ENCODE results near the gene RNPS1. TPM values are rescaled to one million over a fixed set of nuclear protein-coding genes. Genes with fewer than 3 reads are reported as not detected.

The RNPS1 gene
- polyA plus RNA-seq, 1 experiment = 95.3 TPM

- no peaks in the 10 kb centered on the region; the same call in 1 of the 2 replicates for H3K9me3 ChIP-seq (ENCODE audit: control insufficient read depth, insufficient read depth, low read length)
- no peak overlapping the region for H3K4me3 ChIP-seq (ENCODE audit: low read depth, low read length)
- H3K27me3 ChIP-seq (ENCODE audit: control insufficient read depth, insufficient read depth, low read length) = peaks cover 13% of the 10 kb centered on the region
- no peak for DNase-seq (ENCODE audit: low read depth, low spot score)
- POLR2A ChIA-PET = no interaction called here
- no peak for TF ChIP-seq CTCF (IDR thresholded peaks at IDR 0.05; ENCODE audit: low read depth, low read length)
- no peak overlapping the region for H3K27ac ChIP-seq (ENCODE audit: low read depth, low read length)
- CTCF ChIA-PET = no interaction called here
Measured at GRCh38 chr16:2233872-2234812, 33.8 kb downstream of the RNPS1 start.

GRCh38 chr16:2233046-2233775 lies 34.7 kb downstream of the RNPS1 start:
- TF ChIP-seq CTCF (IDR thresholded peaks at IDR 0.05; ENCODE audit: low read depth, low read length) = no peak
- DNase-seq (ENCODE audit: low read depth, low spot score) = no peak
- CTCF ChIA-PET = no interaction called here
- Histone ChIP-seq H3K27ac (ENCODE audit: low read depth, low read length) (no peak overlapping the region), H3K27me3 (ENCODE audit: control insufficient read depth, insufficient read depth, low read length) (peaks cover 13% of the 10 kb centered on the region), H3K4me3 (ENCODE audit: low read depth, low read length) (no peak overlapping the region), H3K9me3 (ENCODE audit: control insufficient read depth, insufficient read depth, low read length) (no peaks in the 10 kb centered on the region; the same call in 1 of the 2 replicates)
- POLR2A ChIA-PET = interaction anchor here (0.7 kb wide), 1 partner anchor 78 kb away, joined by 3 read pairs; the partner anchor contains the start of gene TRAF7

DNA sequence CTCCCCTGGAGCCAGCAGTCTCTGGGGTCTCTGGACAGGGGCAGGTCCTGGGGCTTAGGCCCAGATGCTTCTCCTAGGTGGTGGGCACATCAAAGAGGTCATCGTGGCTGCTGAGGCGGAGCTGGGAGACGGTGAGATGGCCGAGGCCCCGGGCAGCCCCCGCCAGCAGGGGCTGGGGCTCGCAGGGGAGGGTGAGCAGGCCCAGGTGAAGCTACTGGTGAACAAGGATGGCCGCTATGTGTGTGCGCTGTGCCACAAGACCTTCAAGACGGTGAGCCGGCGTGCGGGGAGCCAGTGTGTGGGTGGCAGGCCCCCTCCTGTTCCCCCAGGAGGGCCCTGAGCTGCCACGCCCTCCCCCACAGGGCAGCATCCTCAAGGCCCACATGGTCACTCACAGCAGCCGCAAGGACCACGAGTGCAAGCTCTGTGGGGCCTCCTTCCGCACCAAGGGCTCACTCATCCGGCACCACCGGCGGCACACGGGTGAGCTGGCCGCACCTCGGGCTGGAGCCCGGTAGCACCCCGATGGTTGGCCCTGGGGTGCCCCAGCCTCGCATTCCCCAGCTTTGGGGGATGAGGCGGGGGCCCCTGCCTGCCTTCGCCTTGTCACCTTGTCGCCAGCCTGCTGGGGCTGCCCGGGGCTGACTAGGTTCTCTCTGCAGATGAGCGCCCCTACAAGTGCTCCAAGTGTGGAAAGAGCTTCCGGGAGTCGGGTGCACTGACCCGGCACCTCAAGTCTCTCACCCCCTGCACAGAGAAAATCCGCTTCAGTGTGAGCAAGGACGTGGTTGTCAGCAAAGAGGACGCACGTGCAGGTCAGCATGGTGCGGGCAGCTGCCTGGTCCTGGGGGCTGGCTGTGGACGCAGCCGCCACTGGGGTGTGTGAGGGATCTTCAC lies 35.6 kb downstream of the RNPS1 start:
- no peaks in the 10 kb centered on the region; the same call in 1 of the 2 replicates for H3K9me3 ChIP-seq (ENCODE audit: control insufficient read depth, insufficient read depth, low read length)
- no peak overlapping the region for H3K27ac ChIP-seq (ENCODE audit: low read depth, low read length)
- no peak overlapping the region for H3K4me3 ChIP-seq (ENCODE audit: low read depth, low read length)
- peaks cover 6% of the 10 kb centered on the region for H3K27me3 ChIP-seq (ENCODE audit: control insufficient read depth, insufficient read depth, low read length)
- TF ChIP-seq CTCF (IDR thresholded peaks at IDR 0.05; ENCODE audit: low read depth, low read length) = no peak
- POLR2A ChIA-PET = interaction anchor here (0.7 kb wide), 1 partner anchor 77 kb away, joined by 3 read pairs; the partner anchor contains the start of gene TRAF7
- CTCF ChIA-PET = no interaction called here
- DNase-seq (ENCODE audit: low read depth, low spot score) = no peak

- H3K4me3 ChIP-seq (ENCODE audit: low read depth, low read length) = no peak overlapping the region
- no peak for TF ChIP-seq CTCF (IDR thresholded peaks at IDR 0.05; ENCODE audit: low read depth, low read length)
- DNase-seq (ENCODE audit: low read depth, low spot score) = no peak
- POLR2A ChIA-PET = interaction anchor here (0.6 kb wide), 1 partner anchor 236 kb away, joined by 7 read pairs; no protein-coding TSS in a partner anchor
- no peaks in the 10 kb centered on the region; the same call in 1 of the 2 replicates for H3K9me3 ChIP-seq (ENCODE audit: control insufficient read depth, insufficient read depth, low read length)
- no peak overlapping the region for H3K27ac ChIP-seq (ENCODE audit: low read depth, low read length)
- H3K27me3 ChIP-seq (ENCODE audit: control insufficient read depth, insufficient read depth, low read length) = no peaks in the 10 kb centered on the region
- CTCF ChIA-PET = no interaction called here
Measured at GRCh38 chr16:2231016-2231931, 36.7 kb downstream of the RNPS1 start.
